HT-29 (cell line): ENCODE data around the gene INPP5A. TPM values are rescaled to one million over a fixed set of nuclear protein-coding genes. Genes with fewer than 3 reads are reported as not detected.

Source experiments
- DNase-seq: peaks from one replicate; pipeline ENCODE4 v3.0.0-alpha.2; 2015; ENCODE audit warnings: low spot score
- total RNA-seq: library from RNA; depleted of rRNA; stranded (reverse); fragments of >200 nt; shearing (Covaris generic); gene quantifications from 2 replicates; pipeline ENCODE4 v1.2.3, GENCODE V29; 2014

INPP5A gene
- total RNA-seq, 1 experiment from 2014 or later: 22.7 TPM

DNA sequence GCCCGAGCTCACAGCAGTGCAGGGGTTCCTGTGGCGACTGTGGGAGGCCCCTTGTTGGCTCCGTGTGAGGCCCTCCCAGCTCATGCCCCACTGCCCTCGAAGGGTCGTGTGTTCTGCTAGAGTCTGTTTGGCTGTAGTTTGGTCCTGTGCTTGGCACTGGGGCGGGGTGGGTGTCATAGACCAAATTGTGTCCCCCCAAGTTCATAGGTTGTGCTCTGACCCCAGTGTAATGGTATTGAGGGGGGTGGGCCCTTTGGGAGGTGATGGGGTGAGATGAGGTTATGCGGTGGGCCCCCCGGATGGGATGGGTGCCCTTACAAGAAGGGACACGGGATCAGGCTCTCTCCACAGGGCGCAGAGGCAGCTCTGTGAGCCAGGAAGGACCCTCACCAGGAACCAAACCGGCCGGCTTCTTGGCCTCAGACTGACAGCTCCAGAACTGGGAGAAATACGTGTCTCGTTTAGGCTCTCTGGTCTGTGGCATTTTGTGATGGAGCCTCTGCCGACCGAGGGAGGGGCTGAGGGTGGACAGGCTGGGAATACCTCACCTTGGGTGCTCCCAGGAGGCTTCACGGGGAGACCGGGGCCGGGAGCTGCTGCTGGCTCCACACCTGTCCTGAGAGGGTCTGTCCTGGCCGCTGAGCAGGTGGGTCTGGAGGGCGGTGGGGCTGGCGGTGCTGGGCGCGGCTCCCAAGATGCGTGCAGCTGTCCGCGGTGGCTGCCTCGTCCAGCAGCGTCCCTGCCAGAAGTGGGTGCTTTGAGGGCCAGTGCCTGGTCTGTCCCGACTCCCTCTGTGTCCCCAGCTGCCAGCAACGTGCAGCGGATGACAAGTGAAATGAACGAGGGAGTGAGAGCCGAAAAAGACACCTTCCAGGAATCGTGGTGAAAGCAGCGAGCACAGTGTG is 89.4 kb downstream of the INPP5A start:
- no peak for DNase-seq

GRCh38 chr10:132627666-132628531 is 90.3 kb downstream of the INPP5A start:
- DNase-seq: no peak

GRCh38 chr10:132628966-132629900 is 91.6 kb downstream of the INPP5A start:
- no peak for DNase-seq

DNA sequence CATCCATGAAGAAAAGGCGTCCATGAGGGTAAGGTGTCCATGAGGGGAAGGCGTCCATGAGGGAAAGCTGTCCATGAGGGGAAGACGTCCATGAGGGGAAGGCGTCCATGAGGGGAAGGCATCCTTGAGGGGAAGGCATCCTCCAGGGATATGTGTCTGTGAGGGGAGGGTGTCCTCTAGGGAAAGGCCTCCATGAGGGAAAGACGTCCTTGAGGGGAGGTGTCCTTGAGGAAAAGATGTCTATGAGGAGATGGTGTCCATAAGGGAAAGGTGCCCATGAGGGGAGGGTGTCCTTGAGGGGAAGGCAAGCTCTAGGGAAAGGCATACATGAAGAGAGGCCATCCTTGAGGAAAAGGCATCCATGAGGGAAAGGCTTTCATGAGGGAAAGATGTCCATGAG is 92.6 kb downstream of the INPP5A start:
- DNase-seq: no peak

- no peak for DNase-seq
Observed at GRCh38 chr10:132630666-132631337, 93.2 kb downstream of the INPP5A start.

DNA sequence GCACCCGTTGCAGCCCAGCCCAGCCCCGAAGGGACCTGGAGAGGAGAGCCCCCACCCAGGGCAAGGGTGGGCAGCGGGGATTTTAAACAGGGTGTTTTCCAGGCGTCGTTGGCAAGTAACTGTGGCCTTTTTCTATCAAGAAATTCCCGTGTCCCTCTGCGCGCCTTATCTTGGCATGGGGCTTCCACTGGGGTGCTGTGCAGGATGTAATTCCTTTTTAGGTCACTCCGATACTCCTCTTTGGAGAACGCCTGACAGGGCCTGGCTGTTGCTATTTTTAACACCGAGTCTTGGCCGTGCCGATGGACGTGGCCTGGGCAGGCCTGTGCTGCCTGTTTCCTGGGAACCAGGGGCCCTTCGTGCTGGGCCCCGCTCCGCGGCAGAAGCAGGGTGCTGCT is 93.8 kb downstream of the INPP5A start:
- DNase-seq: no peak

DNA sequence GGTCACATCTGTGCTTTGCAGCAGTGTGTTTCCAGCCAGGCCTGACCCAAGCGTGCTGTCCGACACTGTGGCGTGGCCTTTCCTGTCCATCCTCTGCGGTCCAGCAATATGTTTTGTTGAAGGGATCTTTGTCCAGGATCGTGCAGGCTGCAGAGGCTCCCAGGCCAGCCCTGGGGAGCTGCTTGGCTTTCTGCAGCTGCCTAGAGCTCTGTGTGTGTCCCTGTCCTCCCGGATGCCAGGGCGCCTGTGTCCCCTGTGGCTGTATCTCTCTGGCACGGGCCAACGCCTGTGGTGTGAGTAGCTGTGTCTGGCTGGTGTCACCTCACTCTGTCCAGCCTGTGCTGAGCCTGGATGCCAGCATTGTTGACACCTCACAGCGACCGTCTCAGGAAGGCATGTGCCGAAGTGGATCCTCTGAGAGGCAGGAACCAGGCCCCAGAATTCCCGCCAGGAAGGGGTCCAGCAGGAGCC is 94.5 kb downstream of the INPP5A start:
- no peak for DNase-seq

DNA sequence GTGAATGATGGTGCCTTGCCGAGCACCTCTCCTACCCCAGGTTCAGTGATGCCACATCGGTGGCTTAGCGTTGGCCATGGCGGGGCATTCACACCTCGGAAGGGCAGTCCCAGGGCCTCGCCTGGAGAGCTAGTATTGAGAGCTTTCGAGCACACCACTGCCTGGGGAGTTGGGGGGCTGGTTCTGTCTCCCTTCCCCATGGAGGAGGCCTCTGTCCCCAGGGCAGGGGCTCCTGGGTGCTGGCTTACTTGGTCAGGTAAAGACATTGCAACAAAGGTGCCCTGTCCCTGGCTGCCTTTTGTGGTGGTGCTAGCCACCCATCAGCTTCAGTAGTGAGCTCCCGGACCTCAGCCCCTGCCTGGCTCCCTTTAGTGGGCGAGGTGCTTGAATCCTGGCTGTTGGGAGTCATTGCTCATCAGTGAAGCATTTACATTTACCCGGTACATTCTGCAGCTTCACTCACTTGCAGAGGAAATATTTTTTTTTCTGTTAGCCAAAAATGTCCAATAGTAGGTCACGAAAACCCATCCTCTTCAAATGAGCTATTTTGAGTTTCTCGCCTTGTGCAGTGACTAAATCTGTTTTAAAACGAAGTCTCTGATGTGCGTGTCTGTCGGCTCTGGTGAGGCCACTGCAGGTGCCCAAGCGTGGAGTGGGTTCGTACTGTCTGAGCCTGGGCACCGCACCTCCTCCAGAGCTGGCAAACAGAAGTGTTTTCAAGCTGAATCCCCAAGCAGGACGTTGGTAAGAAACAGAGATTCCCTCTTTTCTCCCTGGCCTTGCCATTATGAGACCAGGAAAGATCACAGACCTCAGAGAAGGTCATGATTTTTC is 95.5 kb downstream of the INPP5A start:
- no peak for DNase-seq

- DNase-seq: no peak
Observed at GRCh38 chr10:132634241-132634946, 96.8 kb downstream of the INPP5A start.

- DNase-seq: no peak
Observed at GRCh38 chr10:132634947-132635271, 97.3 kb downstream of the INPP5A start.

DNA sequence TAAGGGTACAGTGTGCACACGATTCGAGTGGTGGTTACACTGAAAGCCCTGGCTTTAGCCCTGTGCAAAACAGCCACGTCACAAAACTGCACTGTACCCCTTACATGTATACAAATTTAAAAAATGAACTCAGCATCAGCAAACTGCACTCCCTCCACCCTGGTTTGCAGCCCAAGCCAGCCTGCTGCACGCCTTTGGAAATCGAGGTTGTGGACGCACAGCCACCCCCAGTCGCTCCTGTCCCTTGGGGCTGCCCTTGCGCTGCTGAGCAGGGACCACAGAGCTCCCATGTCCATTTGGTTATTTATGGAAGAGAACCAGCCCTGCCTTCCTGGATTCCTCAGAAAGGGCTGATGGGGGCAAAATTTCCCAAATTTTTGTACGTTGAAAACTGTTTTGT is 98.8 kb downstream of the INPP5A start:
- DNase-seq: no peak

DNA sequence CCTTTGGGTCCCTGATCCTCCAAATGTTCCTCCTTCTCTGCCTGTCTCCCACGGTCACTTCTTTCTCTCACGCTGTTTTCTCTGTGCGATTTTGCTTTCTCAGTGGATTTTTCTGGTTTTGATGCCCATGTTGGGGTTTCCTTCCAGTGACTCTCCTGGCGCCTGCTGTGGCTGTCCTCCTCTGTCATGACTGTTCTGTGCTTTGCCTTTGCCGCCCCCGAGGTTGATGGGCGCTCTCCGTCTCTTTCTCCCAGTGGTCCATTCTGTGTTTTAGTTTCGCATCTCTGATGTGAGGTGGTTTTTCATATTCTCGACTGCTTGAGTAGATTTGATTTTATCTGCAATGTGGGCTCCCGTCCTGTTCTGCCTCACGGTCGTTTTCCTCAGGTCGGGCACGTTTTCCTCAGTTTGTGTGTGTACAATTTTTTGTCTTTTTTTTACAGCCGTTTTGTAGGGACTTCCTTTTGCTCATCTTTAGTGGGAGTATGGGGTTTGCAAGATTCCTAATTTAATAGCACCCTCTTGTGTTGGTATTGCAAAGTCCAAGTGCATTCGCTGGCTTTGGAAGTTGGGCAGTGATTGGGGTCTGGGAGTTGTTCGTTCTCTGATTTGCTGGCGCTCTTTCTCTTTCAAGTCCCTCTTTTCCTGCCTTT is 100.0 kb downstream of the INPP5A start:
- peak; percentile 68 for DNase-seq

DNA sequence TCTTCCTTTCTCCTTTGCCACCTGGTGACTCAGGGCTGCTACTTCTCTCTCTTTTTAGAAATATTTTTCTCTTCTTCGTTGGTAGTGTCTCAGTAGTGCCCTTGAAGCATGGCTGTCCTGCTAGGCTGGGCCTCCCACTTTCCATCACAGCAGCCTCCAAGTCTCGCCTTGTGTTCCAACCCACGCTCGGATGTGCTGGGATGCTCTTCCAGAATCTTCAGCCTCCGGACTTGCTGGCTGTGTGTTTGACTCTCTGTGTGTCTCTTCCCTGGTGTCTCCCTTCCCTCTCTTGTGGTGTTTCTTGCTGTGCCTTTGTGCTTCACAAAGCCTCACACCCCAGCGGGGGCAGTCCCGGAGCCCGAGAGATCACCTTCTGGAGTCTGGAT is 100.5 kb downstream of the INPP5A start:
- DNase-seq: no peak

DNA sequence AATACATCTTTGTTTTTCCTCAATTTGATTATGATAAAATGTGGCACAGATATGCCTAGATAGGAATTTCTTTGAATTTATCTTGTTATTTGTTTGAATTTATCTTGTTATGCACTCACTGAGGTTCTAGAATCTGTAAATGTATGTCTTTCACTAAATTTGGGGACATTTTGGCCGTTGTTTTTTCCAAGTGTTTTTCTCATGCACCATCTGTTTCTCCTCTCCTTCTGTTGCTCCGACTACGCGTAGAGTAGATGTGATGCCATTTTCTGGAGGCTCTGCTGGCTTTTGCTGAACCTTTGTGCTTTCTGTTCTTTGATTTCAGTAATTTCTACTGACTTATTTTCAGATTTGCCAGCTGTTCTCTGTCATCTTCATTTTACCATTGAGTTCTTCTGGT is 101.9 kb downstream of the INPP5A start:
- no peak for DNase-seq

GRCh38 chr10:132640326-132641125 is 102.9 kb downstream of the INPP5A start:
- no peak for DNase-seq

DNA sequence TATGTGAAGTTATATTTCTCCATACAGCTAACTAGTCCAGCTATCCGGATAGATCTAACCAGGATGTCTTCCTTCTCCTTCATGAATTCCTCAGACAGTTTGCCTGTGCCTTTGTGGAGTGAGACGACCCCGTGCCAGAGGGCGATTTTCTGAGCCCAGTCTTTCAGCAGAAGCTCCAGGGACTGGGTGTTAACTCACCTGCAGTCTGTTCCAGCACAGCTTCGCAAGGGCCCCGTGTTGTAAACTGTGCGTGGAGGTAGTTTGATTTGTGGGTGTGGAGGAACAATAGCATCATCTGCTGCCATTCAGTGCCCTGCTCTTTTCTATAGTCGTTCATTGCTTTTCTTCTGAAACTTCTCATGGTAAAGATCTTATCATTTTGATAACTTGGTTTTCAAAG is 103.8 kb downstream of the INPP5A start:
- DNase-seq: no peak

GRCh38 chr10:132641966-132642731 is 104.6 kb downstream of the INPP5A start:
- DNase-seq: no peak

GRCh38 chr10:132642732-132643008 is 105.1 kb downstream of the INPP5A start:
- DNase-seq: no peak
